Keratinocyte (primary cell): ENCODE results near the gene FBH1. TPM values are rescaled to one million over a fixed set of nuclear protein-coding genes. Genes with fewer than 3 reads are reported as not detected.
"Not testable (repeated sequence)": the region's sequence is repeated elsewhere in the genome, so short reads cannot be mapped to it uniquely, and the experiment has no call there.

Source experiments
- DNase-seq: peaks from one replicate; pipeline ENCODE4 v3.0.0-alpha.2; 2011; ENCODE audit warnings: low read depth, missing footprints, low spot score
- FAIRE-seq: peaks from 2 replicates; lab custom pipeline; 2011; peaks lifted over from hg19 to GRCh38; lab: Jason Lieb, UNC
- H2AFZ ChIP-seq: 2 replicates; pipeline ENCODE4 v1.6.0; 2012; ENCODE audit warnings: low read length, control low read depth, inconsistent platforms; ENCODE audit not compliant: control insufficient read depth
- H3K27ac ChIP-seq: 2 replicates; pipeline ENCODE4 v1.5.1; 2011; ENCODE audit warnings: low read length; ENCODE audit not compliant: control insufficient read depth, insufficient read depth
- H3K27me3 ChIP-seq: 3 replicates; pipeline ENCODE4 v1.6.0; 2011; ENCODE audit warnings: low read length; ENCODE audit not compliant: control insufficient read depth, insufficient read depth; ENCODE audit errors: extremely low read depth
- H3K36me3 ChIP-seq, 2 experiments: 2 replicates in 1 of 2; 3 replicates in 1 of 2; pipeline ENCODE4 v1.5.1; 2011; ENCODE audit warnings: low read length in 2 of 2, mild to moderate bottlenecking in 1 of 2; ENCODE audit not compliant: control insufficient read depth in 2 of 2, insufficient read depth in 2 of 2; ENCODE audit errors: extremely low read depth in 1 of 2
- H3K4me1 ChIP-seq: 3 replicates; pipeline ENCODE4 v1.5.1; 2011; ENCODE audit warnings: low read length; ENCODE audit not compliant: control insufficient read depth, insufficient read depth; ENCODE audit errors: extremely low read depth
- H3K4me2 ChIP-seq: 3 replicates; pipeline ENCODE4 v1.6.0; 2011; ENCODE audit warnings: low read depth, low read length; ENCODE audit not compliant: control insufficient read depth, insufficient read depth; ENCODE audit errors: extremely low read depth
- H3K4me3 ChIP-seq, 3 experiments: fragments of 200-600 bp in 1 of 3; sonication (generic) in 1 of 3; 2 replicates in 2 of 3; 3 replicates in 1 of 3; pipeline ENCODE4 v1.5.1; 2011 to 2016; ENCODE audit warnings: low read length in 3 of 3, mild to moderate bottlenecking in 3 of 3, control low read depth in 2 of 3, inconsistent platforms in 1 of 3, low read depth in 1 of 3, mixed read lengths in 1 of 3, mixed run types in 1 of 3, moderate library complexity in 1 of 3; ENCODE audit not compliant: control insufficient read depth in 2 of 3, insufficient read depth in 2 of 3; ENCODE audit errors: extremely low read depth in 1 of 3
- H3K79me2 ChIP-seq: 2 replicates; pipeline ENCODE4 v1.6.0; 2012; ENCODE audit warnings: low read length; ENCODE audit not compliant: control insufficient read depth, insufficient read depth
- H3K9ac ChIP-seq: 3 replicates; pipeline ENCODE4 v1.6.0; 2011; ENCODE audit warnings: low read length; ENCODE audit not compliant: control insufficient read depth, insufficient read depth; ENCODE audit errors: extremely low read depth
- H3K9me1 ChIP-seq: 3 replicates; pipeline ENCODE4 v1.6.0; 2011; ENCODE audit warnings: low read length; ENCODE audit not compliant: control insufficient read depth, insufficient read depth; ENCODE audit errors: extremely low read depth
- H3K9me3 ChIP-seq: 2 replicates; pipeline ENCODE4 v1.5.1; 2012; ENCODE audit warnings: low read depth, low read length; ENCODE audit not compliant: control insufficient read depth
- H4K20me1 ChIP-seq: 3 replicates; pipeline ENCODE4 v1.6.0; 2011; ENCODE audit warnings: low read length; ENCODE audit not compliant: control insufficient read depth, insufficient read depth; ENCODE audit errors: extremely low read depth
- CTCF ChIP-seq, 3 experiments: IDR thresholded peaks in 1 of 3; conservative IDR thresholded peaks in 1 of 3; optimal IDR thresholded peaks in 1 of 3; 2 replicates in 2 of 3; 3 replicates in 1 of 3; pipeline versions ENCODE3 to v1.5.1; 2011; ENCODE audit warnings: low read length in 3 of 3, mild to moderate bottlenecking in 3 of 3, moderate library complexity in 2 of 3, control low read depth in 1 of 3, inconsistent platforms in 1 of 3; ENCODE audit not compliant: insufficient read depth in 2 of 3; ENCODE audit errors: extremely low read depth in 1 of 3
- EZH2 ChIP-seq: IDR thresholded peaks from one replicate; pipeline ENCODE4 v1.6.1; 2012; ENCODE audit warnings: inconsistent platforms, mild to moderate bottlenecking, low read length, moderate library complexity
- dilution Hi-C: fragments of 300-500 bp; cut with MboI; formaldehyde crosslinking; loops from one replicate; pipeline ENCODE4 v1.7.0; 2020; ENCODE audit warnings: low sequenced_read_pairs; ENCODE audit not compliant: extremely low pct_ligation_motif_present
- polyA plus RNA-seq, 5 experiments: library from polyadenylated mRNA; depleted of rRNA in 3 of 5; stranded (reverse) in 3 of 5; stranded (forward) in 1 of 5; unstranded in 1 of 5; fragments of >200 nt; gene quantifications; 1 replicate in 1 of 5; 2 replicates in 3 of 5; 3 replicates in 1 of 5; pipeline versions ENCODE4 v1.2.1 to v1.2.3, GENCODE V29; 2011 to 2012; ENCODE audit warnings: missing spikeins in 2 of 5, low read depth in 1 of 5, low replicate concordance in 1 of 5

Gene FBH1
- polyA plus RNA-seq, 1 donor (not counting 4 experiments of a cell fraction or from before 2014, with no cell fraction given), result 61.8 TPM

DNA sequence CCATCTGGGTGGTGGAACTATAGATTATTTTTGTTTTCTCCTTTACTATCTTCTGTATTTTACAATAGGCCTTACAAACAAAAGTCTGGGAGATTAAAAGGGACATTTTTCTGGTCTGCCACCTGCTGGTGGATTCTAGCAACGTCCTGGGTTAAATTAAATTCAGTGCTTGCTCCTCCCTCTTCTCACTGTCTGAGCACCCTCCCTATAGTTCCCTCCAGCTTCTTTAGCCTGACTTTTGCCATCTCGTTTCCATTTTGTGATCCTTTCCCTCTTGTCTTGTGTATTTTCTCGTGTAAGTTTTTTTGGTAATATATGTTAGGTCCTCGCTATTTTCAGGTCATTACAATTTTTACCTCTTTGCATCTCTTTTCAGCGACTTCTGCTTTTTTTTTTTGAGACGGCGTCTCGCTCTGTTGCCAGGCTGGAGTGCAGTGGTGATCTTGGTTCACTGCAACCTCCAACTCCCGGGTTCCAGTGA is 16.5 kb upstream of the FBH1 start:
- dilution Hi-C loops, result no loop called here
- DNase-seq (no peak), FAIRE-seq (peak; percentile 70)
- no peaks in the 10 kb centered on the region for H3K79me2 ChIP-seq
- H3K9ac ChIP-seq, result no peak overlapping the region
- no peaks in the 10 kb centered on the region for H4K20me1 ChIP-seq
- peak; percentile 55 to 65 (median 60) for TF ChIP-seq CTCF (optimal IDR thresholded peaks at IDR 0.05 in 1 of 3, IDR thresholded peaks at IDR 0.05 in 1 of 3, conservative IDR thresholded peaks at IDR 0.05 in 1 of 3; ENCODE audit: extremely low read depth in 1 of 3, insufficient read depth in 2 of 3, low read length in 3 of 3)
- TF ChIP-seq EZH2, result no peak
- no peaks in the 10 kb centered on the region for H3K9me3 ChIP-seq
- no peaks in the 10 kb centered on the region for H3K4me1 ChIP-seq
- no peak overlapping the region for H3K27ac ChIP-seq
- no peak overlapping the region for H3K4me3 ChIP-seq
- H3K27me3 ChIP-seq, result no peaks in the 10 kb centered on the region
- H3K4me2 ChIP-seq, result no peak overlapping the region
- H2AFZ ChIP-seq, result no peak overlapping the region
- H3K9me1 ChIP-seq, result no peaks in the 10 kb centered on the region
- peaks cover 6 to 19% of the 10 kb centered on the region in 2 experiments for H3K36me3 ChIP-seq

- TF ChIP-seq EZH2 (no peak), CTCF (optimal IDR thresholded peaks at IDR 0.05 in 1 of 3, IDR thresholded peaks at IDR 0.05 in 1 of 3, conservative IDR thresholded peaks at IDR 0.05 in 1 of 3; ENCODE audit: extremely low read depth in 1 of 3, insufficient read depth in 2 of 3, low read length in 3 of 3) (no peak)
- Histone ChIP-seq H3K4me2 (no peak overlapping the region), H3K36me3 (peaks cover 11 to 24% of the 10 kb centered on the region in 2 experiments), H3K27me3 (no peaks in the 10 kb centered on the region), H3K9me1 (no peaks in the 10 kb centered on the region), H2AFZ (no peak overlapping the region), H3K4me3 (no peak overlapping the region), H4K20me1 (no peaks in the 10 kb centered on the region), H3K9me3 (no peaks in the 10 kb centered on the region), H3K27ac (no peak overlapping the region), H3K4me1 (no peaks in the 10 kb centered on the region), H3K9ac (no peak overlapping the region), H3K79me2 (no peaks in the 10 kb centered on the region)
- dilution Hi-C loops, result no loop called here
- no peak for FAIRE-seq
- no peak for DNase-seq
These were observed 13.8 kb upstream of the FBH1 start for GRCh38 chr10:5876181-5876768.

- H3K79me2 ChIP-seq, FAIRE-seq, H3K9ac ChIP-seq, H3K9me1 ChIP-seq, dilution Hi-C loops, H3K4me2 ChIP-seq, DNase-seq, H3K9me3 ChIP-seq, H3K4me3 ChIP-seq, H2AFZ ChIP-seq, H4K20me1 ChIP-seq, H3K4me1 ChIP-seq, H3K27ac ChIP-seq, H3K27me3 ChIP-seq: not testable (repeated sequence)
- peaks cover 11 to 26% of the 10 kb centered on the region in 2 experiments for H3K36me3 ChIP-seq
These were observed 13.0 kb upstream of the FBH1 start for GRCh38 chr10:5877041-5877440.
